Measurements from ENCODE around the gene NR5A1. TPM values are rescaled to one million over a fixed set of nuclear protein-coding genes. Genes with fewer than 3 reads are reported as not detected.

Gene NR5A1
- total RNA-seq, 1 donor from 2014 or later: not detected

GRCh38 chr9:124479947-124480620, 27.1 kb downstream of the NR5A1 start:
- ATAC-seq: no peak

DNA sequence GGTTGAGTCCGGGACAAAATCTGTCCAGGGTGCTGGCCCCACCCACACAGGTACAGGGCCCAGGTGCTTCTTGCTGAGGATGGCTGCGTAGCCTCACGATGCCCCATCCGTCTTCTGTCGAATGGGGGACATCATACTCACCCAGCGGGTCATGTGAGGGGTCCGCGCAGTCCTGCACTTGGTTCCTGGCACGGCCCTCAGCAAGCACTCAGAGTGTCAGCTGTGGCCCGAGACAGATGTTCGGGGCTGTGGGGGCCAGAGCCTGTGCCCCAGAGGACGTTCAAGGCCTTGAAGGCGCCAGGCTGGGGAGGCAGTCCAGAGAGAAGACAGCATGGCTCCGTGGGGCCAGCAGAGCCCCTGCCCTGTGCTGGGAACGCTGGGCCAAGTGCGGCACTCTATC, 27.8 kb downstream of the NR5A1 start:
- no peak for ATAC-seq

DNA sequence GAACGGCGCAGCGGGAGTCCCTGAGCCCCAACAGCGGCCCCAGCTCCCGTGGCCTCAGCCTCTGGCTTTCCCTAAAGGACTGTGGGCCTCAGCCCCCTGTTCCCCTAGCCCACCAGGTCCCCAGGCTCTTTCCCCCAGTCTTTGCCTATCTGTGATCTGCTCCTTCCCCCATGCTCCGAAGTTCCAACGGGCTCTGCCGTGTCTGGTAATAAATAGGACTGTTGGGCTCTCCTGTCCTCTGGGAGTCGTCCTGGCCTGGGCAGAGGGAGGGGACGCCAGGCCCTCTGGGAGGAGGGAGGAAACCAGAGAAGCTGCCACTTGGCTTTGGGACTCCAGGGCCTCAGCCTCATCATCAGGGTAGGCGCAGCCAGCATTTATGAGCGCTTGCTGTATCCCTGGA, 28.8 kb downstream of the NR5A1 start:
- no peak for ATAC-seq

DNA sequence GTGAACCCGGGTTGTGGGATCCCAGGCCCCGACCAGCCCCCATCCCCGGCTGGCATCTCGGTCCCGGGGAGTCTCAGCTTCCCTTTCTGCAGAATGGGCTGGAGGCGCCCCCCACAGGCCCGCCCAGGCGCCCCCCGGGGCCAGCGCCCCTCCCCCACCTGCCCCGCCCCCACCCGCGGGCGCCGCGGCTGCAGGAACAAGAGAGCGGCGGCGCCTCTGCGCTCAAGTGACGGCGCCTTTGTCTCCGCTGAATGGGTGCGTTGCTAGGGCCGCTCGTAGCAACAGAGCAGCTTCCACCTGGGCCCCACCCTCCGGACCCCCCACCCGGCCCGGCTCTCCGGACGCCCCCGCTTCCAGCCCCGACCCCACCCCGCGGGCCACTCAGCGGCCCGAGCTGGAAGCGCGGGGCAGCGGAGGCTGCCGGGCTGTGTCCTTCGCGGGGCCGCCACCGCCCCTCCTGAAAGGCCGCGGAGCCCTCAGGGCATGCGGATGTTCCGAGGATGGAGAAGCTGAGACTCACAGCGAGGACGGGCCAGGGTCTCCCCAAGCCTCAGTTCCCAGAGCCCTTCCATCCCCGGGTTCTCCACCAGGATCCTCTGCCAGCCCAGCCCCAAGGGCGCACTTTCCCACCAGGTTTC, 29.4 kb downstream of the NR5A1 start:
- no peak for ATAC-seq

GRCh38 chr9:124477211-124477647, 30.0 kb downstream of the NR5A1 start:
- peak; percentile 35 for ATAC-seq

DNA sequence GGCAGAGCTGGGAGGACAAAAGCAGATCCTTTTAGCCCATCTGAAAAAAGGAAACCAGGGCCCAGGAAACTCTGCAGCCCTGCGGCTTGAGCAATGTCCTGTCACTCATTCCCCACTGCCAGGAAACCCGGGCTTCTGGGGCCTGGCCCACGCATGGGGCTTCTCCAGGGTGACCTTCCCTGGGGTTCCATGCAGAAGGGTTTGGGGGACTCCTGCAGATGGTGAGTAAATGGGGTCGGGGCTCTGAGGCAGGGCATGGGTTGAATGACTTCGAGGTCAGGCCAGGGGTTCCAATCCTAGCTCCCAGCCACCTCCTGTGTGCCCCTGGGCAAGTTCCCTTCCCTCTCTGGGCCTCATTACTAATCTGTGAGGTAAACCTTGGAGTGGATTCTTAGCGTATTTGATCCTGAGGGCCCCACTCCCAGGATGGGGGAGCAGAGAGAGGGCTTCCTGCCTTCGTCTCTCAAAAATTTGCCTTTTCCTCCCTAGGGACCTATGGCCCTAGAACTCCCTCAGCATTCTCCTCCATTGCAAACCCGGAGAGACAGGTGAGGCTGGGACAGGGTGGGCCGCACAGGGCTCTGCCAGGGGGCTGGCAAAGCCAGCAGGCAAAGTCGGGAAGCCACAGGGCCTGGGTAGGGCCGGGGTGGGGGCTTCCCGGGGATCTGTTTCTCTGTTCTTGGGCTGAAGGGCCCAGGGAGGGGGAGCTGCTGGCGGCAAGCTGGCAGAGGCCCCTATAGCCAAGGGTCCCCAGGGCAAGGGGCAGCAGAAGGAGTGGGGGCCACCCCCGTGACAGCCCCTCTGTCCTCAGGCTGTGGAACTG, 31.1 kb downstream of the NR5A1 start:
- no peak for ATAC-seq

GRCh38 chr9:124475158-124475867, 31.9 kb downstream of the NR5A1 start:
- ATAC-seq: no peak

- no peak for ATAC-seq
Measured at GRCh38 chr9:124474151-124474550, 33.0 kb downstream of the NR5A1 start.

DNA sequence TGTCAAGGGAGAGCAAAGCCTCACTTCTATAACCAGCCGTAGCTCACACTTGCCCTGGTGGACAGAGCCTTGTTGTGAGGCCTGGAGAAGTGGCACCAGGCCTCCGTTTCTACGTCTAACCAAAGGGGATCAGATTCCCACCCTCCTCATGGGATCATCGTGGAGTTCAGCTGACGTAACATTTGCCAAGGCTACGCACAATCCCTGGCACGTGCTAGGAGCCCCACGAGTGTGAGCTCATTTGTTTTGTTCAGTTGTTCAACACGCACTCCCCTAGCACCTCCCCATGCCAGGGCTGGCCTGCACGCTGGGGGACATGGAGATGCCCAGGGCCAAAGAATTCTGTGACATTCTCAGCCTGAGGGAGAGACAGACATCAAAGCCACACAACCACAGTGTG, 33.9 kb downstream of the NR5A1 start:
- no peak for ATAC-seq

DNA sequence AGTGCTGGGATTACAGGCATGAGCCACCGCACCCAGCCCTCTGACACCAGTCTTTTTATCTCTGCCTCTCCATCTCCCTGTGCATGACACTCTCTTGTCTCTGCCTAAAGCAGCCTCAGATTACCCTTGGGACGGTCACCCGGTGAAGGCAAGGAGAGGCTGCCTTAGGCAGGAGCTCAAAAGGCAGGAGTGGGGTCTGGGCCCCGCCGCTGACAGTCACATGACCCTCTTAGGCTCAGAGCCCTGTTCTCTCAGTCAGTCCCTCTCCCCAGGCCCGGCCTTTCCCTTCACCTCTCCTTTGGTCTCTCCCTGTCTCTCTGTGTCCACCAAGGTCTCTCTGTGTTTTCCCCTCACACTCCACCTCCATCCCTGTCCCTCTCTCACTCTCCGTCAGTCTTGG, 34.4 kb downstream of the NR5A1 start:
- ATAC-seq: no peak

DNA sequence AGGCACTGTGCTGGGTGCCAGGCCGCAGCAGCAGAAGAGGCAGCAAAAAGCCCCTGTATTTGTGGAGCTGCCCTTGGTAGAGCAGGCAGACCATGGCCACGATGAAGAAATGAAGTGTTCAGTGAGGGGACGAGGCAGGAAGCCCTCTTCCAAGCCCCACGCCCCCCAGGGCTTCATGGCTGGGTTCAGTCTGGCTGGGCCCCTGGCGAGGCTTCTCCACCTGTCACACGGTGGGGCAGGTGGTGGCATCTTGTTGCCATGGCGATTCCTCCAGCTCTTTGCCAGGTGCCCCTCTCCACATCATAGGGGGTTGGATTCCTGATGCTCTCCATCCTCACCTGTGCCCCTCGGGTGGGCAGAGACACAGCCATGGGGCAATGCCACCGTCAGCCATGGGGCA, 35.4 kb downstream of the NR5A1 start:
- ATAC-seq: no peak

DNA sequence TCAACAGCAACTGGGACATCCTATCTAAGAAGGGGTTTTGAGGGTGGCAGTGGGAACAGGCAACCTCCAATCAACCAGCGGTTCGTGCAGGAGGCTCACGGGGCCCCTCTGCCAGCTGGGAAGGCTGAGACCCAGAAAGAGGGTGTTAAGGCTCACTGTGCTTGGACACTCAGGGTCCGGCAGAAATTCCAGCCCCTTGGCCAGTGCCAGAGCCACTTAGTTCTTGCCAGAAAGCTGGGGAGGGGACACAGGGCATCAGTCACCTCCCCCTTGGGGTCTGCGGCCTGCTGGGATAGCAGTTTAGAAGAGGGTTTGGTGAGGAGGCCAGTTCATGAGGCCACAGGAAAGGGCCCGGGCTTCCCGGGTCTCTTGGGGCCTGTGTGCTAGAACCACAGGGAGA, 36.5 kb downstream of the NR5A1 start:
- ATAC-seq: no peak

GRCh38 chr9:124470306-124470705, 36.9 kb downstream of the NR5A1 start:
- no peak for ATAC-seq

GRCh38 chr9:124469011-124469832, 38.0 kb downstream of the NR5A1 start:
- ATAC-seq: no peak

DNA sequence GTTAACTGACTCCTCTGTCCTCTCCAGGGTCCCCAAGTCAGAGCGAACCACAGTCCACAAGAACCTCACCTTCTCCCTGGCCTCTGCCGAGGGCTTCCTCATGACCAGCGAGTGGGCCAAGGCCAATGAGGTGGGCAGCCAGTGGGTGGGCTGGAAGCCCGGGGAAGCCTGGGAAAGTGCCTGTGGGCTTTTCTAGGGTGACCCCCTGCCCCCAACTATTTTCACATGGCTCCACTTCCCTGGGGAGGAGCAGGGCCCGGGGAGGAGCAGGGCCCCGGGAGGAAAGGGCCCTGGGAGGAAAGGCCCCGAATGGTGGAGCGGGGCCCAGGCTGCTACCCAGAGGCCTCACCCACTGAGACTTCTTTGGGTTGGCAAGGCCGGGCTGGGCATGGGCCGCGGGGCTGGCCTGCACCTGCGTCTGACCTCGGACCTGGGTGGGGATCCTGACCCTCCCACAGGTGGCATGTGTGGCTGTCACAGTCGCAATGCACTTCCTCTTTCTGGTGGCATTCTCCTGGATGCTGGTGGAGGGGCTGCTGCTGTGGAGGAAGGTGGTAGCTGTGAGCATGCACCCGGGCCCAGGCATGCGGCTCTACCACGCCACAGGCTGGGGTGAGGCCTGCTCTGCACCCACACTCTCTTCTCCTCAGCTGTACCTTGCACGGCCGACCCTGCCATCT, 39.0 kb downstream of the NR5A1 start:
- ATAC-seq: peak; percentile 18

DNA sequence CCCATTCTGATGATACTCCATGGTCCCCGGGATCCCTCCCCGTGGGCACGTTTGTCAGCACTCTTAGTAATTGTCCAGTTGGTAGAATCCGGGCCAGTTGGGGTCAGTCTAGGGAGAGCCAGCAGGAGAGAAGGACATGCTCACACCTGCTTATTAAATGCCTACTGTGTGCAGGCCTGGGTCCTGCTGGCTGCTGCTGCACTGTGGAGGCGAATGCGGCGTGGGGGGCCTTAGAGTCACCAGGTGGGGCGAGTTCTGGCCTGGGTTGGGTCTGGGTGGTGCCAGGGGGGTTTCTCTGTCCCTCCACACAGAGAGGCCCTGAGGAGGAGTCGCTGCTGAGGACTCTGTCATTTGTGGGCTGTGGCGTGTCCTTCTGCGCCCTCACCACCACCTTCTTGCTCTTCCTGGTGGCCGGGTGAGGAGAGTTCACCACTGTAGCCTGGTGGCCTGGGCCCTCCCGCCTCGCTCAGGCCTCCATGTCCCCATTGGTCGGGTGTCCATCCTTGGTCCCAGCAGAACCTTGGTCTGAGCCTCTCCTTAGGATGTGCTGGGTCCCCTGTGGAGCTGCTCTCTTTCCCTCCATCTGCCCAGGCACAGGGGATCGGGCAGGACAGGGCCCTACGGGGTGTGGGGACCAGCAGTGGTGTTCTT, 39.7 kb downstream of the NR5A1 start:
- no peak for ATAC-seq

DNA sequence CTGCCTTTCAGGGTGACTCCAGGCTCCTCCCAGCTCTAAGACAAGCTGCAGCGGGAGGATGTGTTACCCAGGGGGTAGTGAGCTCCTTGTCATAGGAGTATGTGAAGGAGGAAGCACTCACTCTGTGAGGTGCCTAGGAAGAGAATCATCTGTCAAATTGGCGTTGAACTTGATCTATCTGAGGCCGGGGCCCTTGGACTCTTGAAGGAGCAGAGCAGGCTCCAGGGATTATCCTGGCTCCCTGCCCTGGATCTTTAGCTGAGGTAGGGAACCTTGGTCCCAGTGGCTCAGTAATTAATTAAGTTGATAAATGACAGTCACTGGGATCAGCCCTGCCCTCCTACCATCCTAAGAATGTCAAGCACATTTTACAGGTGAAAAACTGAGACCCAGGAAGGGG, 41.5 kb downstream of the NR5A1 start:
- ATAC-seq: no peak

- ATAC-seq: no peak
Measured at GRCh38 chr9:124462739-124463138, 44.5 kb downstream of the NR5A1 start.

DNA sequence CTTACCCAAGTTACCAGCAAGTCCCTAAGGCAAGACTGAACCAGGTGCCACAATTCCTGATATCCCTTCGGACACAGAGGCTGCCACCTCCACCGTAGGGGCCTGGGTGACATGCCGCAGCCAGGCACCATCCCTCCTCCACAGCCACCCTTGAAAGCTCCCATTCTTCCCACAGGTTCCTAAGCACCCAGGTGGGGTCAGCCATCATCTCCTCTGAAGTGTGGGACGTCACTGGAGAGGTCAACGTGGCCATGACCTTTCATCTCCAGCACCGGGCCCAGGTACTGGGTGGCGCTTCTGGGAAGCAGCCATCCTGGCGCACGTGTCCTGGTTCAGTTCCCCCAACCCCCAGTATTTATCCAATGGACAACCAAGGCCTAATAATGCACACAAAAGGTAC, 48.8 kb downstream of the NR5A1 start:
- no peak for ATAC-seq

DNA sequence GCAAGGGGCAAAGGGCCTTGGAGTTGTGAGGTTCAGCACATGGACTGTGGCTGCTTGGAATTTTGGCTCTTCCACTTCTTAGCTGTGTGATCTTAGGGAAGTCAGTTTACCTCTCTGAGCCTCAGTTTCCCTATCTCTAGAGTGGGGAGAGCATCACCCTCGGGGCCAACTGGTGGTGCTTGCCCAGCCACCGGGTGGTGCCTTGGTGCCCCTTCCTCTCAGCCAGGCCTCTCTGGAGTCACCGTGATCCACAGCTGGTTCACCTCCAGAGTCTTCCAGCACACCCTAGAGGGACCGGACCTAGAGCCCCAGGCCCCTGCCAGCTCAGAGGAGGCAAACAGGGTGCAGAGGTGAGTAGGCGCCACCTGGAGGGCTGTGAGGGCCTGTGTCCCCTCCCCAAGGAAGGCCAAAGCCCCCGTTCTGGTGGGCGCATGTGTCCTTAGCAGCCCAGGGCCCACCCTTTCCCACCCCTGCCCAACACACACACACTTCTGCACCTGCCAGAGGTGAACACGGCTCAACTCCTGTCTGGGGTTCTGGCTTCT, 49.2 kb downstream of the NR5A1 start:
- ATAC-seq: no peak
